Mesenteric fat pad (tissue), 1 donor: Measurements from ENCODE around the gene KIAA1671. TPM values are rescaled to one million over a fixed set of nuclear protein-coding genes. Genes with fewer than 3 reads are reported as not detected.

Experiments
- DNase-seq: peaks from one replicate; pipeline ENCODE4 v3.0.0-alpha.2; 2020; ENCODE audit warnings: low spot score
- total RNA-seq: library from RNA; stranded (reverse); fragmentation: NEBNext Ultra II Directional; extraction: Animal tissue kit (Norgen Biotek cat#: 25700); gene quantifications from one replicate; pipeline ENCODE4 v1.2.1, GENCODE V29; 2021
- donor health status: DM: yes; HTN: yes; CAD: no.

The KIAA1671 gene
- total RNA-seq, 1 donor from 2014 or later = 14.9 TPM

DNA sequence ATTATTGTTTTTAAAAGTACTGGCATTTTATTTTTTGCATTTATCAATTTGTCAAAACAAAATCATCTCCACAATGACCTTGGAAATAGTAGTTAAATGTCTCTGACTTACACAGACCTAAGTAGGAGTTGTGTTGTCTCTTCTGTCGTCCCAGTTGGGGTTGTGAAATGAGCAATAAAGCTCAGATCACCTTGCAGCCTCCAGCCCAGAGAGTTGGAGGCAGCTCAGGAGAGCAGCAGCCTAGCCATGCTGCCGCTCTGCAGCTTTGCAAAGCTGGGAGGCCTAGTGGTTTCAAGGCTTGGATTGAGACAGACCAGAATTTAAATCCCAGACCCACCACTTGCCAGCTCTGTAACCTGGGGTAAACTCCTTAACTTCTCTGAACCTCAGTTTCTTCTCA is 181.9 kb downstream of the KIAA1671 start:
- DNase-seq = no peak

DNA sequence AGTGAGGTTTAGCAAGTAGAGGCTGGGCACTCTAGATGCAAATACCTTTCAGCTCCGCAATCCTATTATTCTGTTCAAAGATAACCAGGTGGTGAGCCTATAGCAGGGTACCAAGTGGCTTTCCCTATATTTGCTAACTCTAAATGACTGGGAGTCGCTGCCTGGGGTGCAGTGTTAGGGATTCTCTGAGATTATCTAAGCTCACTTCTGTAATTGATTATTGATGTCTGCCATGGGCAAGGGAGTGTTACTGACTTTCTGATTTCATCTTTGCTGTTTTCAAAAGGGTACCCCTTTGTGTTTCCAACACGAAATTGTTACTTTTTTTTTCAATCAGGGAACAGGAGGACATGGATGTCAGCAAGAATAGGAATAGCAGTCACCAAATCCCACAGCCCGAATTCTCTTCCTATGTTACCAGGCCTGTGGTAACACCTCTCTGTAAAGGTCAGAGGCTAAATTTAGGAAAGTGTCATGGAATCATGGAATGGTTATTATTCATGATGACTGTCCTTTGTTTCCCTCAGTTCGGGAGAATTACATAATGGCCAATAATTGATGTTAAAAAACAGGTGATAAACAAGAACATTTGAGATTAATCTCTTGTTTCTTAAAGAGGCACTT is 184.5 kb downstream of the KIAA1671 start:
- DNase-seq = no peak

DNA sequence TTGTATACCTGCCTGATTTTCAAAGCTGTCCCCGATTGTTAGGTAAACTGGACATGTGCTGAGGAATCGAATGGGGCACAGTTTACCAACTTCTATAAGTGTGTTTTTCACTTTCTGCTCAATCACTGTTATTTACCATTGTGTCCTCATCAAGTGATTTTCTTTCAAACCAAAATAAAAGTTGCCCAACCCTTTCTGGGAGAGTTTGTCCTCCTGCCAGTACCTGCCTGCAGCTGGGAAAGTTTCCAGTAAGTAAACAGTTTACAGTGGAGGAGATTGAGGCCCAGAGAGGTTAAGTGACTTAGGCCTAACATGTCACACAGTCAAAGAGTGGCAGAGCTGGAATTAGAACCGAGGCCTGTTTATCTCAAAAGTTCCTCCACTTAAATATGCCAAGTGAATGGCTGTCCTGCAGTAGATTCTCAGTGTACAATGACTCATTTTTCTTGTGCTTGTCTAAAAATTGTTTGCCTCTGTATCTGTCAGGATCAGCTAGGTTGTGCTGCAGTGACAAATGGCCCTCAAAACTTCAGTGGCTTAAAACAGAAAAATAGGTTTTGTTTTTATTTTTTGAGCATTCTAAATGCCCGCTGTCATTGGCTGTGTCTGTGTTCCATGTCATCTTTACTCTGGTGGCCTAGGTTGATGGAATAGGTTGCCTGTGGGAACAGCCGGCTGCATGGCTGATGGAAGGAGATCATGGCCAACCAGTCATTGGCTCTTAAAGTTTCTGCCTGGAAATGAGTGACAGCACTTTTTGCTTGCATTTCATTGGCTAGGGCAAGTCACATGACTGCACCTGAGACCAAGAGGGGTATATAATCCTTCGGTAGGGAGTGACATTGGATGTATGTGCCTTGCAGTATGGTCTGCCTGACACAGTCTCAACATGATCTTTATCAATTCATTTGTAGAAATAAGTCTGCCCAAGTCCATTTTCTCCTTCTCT is 185.3 kb downstream of the KIAA1671 start:
- DNase-seq = no peak

DNA sequence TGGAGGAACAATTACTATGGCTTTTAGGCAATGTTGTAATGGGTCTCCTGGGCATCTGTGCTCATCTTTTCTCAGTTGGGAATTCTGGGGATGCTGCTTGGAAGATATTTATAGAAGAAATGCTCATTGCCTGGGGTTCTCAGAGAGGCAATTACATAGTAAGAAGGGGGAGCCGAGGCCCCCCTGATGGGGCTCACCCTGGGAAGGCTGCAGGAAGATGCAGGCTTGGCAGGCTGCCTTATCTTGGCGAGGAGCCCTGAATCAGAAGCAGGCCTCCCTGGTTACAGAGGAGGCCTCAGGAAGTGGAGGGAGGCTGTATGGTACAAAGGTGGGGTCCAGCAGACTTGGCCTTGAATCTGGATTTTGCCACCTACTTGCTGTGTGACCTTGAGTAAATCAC is 186.5 kb downstream of the KIAA1671 start:
- DNase-seq = no peak

DNA sequence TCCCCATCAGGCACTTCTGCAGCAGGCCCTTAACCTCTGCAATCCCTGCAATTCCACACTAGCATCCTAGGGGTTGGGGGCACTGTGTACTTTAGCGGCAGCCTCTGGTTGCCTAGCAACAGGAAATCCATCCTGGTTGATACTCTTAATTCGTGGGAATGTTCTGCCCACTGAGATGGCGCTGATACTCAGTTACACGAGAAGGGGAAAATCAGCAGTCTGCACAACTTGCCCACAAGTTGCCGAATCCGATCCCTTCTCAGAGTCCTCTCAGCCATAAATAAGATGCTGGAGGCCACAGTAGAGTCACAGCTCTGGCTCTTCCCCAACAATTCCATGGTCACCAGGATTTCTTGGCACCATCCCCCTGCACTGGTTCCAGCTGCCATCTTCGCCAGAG is 189.6 kb downstream of the KIAA1671 start:
- DNase-seq = no peak

DNA sequence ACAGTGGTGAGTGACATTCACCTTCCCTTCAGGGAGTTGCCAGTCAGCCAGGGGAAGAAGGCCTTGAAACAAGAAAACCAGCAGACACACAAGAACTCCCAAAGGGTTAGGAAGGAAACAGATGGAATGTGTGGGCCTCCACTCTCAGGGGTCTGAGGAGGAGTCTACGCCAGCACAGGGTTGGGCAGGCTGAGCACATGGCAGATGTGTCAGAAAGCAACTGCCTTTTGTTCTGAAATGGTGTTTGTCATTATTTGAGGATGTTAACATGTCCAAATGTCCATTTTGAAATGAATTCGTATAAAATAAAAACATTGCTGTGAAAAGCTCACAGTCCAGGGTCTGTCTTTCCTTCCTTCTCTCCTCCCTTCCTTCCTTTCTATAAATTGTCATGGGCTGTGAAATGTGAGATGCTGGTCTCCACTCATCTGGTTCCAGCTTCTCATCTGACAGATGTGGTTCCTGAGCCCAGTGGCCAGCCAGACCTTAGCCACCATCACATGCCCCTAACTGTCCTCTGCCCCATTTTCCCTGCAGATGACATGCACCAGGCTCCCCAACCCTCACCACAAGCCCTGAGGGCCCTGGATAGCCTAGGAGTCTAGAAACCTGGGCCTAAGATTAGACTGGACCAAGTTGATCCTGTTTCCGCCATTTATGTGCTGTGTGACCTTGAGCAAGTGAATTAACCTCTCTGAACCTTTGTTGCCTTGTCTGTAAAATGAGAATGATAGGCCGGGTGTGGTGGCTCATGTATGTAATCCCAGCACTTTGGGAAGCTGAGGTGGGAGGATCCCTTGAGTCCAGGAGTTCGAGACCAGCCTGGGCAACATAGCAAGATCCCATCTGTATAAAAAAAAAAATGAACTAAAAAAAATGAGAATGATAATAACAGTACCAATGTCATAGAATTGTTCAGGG is 190.9 kb downstream of the KIAA1671 start:
- DNase-seq = no peak

DNA sequence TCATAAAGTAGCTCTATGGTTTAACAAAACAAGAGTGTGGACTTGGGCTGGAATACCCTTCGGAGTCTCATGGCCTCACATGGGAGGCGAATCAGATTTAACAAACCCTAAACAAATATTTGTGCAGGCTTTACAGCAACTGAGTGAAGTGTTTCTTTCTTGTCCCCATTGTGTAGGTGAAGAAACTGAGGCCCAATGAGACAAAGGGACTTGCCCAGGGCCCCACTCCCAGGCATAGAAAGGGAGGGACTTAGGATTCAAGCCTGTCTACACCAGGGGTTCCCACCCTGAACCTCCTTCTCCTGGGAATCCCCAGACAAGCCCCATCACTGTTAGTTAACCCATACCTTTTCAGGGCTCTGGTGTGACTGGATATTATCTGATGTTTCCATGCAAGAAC is 192.0 kb downstream of the KIAA1671 start:
- no peak for DNase-seq

DNA sequence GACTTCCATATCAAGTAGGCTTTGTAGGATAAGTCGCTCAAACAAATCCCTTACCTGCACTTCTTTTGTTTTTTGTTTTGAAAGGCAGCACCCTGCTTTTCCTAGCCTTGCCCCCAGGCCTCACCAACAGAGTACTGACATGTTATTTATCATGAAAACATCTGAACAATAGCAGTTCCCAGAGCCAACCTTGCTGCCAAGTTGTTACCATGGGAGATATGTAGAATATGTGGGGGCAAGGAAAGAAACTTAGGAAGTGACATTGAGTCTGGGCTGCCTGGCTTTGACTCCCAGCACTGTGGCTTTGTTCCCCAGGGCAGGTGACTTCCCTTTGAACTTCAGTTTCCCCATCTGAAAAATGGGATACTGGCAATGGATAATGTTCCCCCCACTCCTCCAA is 193.8 kb downstream of the KIAA1671 start:
- DNase-seq = no peak

DNA sequence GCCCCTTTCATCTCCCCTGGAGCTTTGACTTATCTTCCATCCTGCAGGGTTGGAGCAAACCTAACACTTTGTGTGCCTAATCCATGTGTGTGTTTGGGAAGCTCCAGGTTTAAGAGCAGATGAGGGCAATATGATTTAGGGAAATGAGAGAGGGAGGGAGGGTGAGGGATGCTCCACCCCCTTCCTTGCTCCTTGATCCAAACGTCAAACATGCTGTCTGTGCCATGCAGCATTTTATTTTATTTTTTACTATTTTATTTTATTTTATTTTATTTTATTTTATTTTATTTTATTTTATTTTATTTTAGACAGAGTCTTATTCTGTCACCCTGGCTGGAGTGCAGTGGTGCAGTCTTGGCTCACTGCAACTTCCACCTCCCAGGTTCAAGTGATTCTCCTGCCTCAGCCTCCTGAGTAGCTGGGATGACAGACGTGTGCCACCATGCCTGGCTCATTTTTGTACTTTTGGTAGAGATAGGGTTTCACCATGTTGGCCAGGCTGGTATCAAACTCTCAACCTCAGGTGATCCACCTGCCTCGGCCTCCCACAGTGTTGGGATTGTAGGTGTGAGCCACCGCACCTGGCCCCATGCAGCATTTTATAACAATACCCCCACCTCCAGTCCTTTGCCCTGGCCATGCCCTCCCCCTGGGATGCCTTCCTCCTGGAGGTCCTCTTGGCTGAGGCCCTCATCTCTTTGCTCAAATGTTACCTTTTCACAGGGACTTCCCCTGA is 194.6 kb downstream of the KIAA1671 start:
- no peak for DNase-seq

DNA sequence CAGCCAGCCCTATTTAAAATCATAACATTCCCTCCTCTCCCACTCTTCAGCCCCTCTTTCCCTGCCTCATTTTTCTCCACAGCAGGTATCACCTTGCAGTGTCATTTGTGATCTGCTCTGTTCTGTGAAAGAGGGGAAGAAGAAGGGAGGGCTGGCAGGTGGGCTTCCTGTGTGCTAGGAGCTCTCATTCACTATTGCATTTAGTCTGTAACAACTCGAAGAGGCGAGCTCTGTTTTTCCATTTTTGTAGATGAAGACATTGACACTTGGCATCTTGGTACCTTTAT is 195.1 kb downstream of the KIAA1671 start:
- DNase-seq = no peak

DNA sequence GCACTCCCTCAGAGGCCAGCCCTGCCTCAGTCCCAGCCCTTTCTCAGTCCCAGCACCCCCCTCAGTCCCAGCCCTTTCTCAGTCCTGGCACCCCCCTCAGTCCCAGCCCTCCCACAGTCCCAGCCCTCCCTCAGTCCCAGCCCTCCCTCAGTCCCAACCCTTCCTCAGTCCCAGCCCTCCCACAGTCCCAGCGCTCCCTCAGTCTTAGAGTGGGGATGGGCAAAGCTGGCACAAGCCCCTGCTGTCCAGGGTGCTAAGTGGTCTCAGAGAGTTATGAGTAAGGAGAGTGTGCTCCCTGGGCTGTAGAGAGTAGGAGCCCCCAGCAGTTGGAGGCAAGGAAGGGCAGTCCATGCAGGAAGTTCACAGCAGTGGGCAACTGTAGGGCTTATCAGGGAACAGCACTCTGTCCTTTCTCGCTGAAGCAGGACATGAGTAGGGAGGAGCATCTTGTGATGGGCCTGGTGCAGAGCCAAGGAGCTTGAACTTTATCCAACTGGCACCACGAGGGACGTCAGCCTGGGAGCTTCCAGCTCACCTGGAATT is 195.7 kb downstream of the KIAA1671 start:
- no peak for DNase-seq

DNA sequence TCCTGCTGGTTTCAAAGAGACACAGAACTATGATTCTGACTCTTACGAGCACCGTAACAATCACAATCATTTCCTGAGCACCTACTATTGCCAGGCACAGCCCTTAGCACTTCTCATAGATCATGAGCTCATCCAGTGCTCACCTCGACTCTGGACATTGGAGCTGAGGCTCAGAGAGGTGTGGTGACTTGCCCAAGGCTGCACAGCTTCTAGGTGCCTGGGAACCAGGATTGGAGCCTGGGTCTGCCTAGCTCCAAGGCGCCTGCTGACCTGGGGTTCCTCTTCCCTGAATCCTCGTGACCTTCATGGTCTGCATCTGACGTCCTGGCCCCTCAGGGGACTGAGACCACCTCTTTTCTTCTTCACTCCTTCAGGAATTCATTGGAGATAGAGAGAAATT is 196.5 kb downstream of the KIAA1671 start:
- DNase-seq = no peak

DNA sequence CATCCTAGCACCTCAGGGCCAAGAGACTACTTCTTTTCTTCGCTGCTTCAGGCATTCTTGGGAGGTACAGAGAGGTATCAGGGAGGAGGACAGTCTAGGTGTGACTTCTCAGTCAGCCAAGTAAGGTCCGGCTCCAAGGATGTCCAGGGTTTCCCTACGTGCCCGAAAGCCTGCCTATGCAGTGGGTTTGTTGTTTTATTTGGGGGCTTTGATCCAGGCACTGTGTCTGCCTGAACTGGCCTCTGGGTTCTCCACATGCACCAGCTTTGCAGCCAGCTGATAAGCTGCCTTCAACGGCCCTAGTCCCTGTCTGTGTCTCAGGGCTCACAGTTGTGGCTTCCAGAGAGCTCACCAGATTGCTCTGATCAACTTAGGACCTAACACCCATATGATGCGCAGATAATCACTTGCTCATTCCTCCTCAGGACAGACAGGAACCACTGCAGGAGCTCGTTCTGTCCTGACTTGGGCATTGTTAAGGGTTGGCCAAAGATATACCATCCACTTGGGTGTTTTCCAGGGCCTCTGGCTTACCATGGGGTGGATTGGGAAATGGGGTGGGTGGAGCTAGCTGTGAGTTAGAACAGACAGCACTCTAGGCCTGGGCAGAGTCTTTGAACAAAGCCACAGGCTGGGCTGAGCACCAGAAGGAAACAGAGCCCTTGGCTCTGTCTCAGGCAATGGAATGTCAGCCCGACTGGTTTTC is 201.6 kb downstream of the KIAA1671 start:
- no peak for DNase-seq

DNA sequence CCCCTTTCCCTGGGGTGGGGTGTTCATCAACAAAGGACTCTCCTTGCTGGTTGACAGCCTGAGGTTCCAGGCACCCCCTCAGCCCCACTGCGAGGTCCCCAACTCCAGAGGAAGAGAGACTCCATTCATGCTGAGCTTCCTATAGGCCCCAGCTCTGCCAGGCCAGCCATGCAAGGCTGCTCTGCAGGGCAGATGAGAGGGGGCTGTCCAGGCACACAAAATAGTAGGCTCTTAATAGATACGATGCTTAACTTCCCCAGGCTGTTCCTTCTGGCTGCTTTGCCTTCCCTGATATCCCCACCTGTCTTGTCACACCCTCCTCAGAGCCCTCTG is 202.1 kb downstream of the KIAA1671 start:
- no peak for DNase-seq

DNA sequence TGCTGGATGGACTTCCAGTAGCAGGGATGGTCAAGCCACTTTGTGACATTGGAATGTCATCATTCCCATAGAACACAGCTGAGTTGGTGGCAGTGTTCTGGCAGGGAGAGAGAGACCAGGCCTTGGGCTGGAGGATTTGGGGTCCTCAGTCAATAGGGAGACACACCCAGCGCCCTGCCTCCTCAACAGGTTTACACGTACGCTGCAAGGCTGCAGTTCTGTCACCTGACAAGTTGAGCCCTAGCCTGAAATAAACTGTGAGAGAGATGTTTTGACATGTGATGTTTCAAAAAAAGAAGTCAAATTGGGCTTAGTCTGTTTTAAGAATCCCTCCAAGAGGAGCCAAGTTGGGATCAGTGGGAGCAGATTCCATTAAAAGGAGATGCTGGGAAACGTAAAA is 204.2 kb downstream of the KIAA1671 start:
- no peak for DNase-seq

DNA sequence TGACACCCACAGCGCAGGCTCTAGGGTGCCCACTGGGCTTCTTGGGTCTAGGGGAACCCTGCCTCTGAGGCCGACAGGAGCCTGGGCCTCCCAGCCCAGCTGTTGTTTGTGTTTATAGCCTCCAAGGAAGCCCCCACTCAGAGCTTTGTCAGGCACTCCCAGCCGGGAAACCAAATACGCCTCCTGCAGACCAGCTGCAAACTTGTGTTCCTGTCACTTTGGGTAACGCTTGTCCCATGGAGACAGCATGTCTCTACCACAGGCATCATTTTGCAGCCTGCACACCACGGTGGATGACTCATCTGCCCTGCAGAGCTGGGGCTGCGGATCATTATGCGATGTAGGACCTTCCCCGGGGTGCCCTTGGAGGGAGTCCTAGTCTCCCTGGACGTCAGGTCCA is 206.5 kb downstream of the KIAA1671 start:
- DNase-seq = no peak

DNA sequence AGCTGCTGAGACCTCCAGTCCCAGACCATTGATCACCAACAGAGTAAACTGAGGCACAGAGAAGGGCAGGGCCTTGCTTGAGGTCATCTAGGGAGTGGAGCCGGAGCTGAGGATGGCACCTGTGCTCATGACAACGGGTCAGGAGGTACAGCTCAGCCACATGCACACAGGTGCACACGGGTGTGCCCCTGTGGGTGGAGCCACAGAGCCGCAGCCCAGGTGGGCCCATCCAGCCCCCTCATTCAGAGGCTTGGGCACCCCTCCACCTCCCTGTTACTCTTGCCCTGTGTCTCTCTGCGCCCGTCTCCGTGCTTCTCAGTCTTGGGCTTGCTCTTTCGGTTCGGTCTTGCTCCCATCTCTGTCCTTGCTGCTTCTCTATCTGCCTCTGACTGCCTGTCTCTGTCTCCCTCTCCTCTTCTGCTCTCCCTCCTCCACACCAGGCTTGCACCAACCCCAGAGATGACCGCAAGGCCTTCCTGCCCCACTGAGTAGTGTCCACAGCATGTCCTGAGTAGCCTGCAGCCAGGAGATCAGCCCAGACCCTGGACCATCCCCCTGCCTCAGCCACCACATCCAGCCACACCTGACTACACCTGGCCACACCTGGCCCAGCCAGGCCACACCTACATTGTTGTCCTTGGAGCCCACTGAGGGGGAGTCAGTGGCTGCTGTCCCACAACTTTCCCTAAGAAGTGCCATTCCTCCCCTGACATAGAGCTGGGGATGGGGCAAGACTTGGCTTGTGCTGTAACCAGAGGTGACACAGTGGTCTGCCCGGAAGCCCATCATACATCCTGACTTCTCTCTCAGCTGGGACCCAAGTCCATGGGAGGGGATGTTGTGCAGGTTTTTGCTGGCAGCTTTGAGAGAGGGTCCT is 207.8 kb downstream of the KIAA1671 start:
- DNase-seq = no peak

DNA sequence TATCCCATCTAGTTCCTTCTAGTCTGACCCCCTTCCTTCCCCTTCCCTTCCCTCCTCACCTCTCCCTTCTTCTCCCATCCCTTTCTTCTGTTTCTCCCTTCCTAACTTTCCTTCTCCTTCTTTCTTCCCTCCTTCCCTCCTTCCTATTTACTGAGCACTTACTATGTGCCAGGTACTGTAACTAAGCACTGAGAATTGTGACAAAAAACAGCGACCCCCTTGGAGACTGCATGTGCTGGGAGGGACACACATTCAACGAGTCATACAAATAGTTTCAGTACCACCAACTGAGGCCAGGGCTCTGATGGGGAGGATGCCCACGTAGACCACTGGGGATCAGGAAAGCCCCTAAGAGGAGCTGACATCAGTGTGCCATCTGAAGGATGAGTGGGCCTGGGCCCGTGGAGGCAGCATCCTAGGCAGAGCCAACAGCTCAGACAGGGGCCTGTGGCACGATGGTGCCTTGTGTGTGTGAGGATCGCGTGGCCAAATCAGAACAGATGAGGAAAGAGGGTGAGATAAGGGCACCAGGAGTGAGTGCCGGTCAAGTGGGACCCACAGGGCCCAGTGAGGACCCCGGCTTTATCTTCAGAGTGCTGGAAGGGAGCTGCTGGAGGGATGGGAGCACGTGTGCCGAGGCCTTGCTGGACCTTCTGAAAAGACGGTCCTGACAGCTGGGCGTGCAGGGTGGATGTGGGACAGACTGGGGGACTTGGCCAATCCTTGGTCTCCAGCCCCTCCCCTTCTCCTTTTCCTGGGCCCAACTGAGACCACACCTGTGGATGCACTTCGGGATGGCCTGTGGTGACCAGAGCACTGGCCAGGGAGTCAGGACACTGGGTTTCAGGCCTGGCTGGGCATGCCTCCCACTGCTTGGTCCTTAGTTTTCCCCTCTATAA is 208.8 kb downstream of the KIAA1671 start:
- no peak for DNase-seq
